ENCODE results near the gene MYO5A. TPM values are rescaled to one million over a fixed set of nuclear protein-coding genes. Genes with fewer than 3 reads are reported as not detected.

Gene MYO5A
- total and polyA plus RNA-seq, 2 donors (not counting 1 experiment from before 2014, with no cell fraction given): 12.2 to 44.4 TPM

DNA sequence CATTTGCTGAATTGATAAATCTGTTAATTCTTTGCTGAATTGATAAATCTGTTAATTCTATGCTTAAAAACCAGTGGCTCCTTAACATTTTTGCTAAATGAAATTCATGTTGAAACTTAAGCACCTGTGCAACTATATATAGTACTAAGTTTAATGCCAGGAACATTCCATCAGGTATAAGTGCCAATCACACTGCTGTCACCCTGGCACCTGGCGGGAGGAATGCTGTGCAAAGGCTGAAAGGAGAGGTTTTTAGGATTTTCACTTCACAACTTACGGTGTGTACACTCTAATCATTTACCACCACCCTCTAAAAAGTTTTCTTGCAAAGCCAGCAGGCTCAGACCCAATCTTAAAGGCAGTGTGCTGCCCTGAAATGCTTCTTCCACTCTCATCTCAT is 199.5 kb downstream of the MYO5A start:
- Mint-ChIP-seq H3K27ac (no peak overlapping the region), H3K27me3 (no peaks in the 10 kb centered on the region), H3K4me1 (peaks cover 10% of the 10 kb centered on the region), H3K9me3 (ENCODE audit: insufficient read depth) (no peaks in the 10 kb centered on the region), H3K4me3 (no peak overlapping the region)
- Histone ChIP-seq H3K27me3 (replicated peaks in 1 of 4; ENCODE audit: control extremely low read depth in 1 of 4, control insufficient read depth in 3 of 4, insufficient read depth in 4 of 4, low read length in 3 of 4) (no peaks in the 10 kb centered on the region), H3K79me2 (ENCODE audit: control insufficient read depth, insufficient read depth, low read length) (no peaks in the 10 kb centered on the region), H3K9ac (ENCODE audit: low read length) (no peak overlapping the region), H3K9me3 (ENCODE audit: control extremely low read depth in 1 of 3, control insufficient read depth in 2 of 3, insufficient read depth in 1 of 3, low read length in 2 of 3) (no peaks in the 10 kb centered on the region), H3K4me1 (ENCODE audit: control insufficient read depth in 2 of 2, insufficient read depth in 2 of 2, low read length in 2 of 2) (peaks cover 7 to 8% of the 10 kb centered on the region in 2 donors), H4K20me1 (ENCODE audit: control insufficient read depth, insufficient read depth, low read length, poor library complexity, severe bottlenecking) (no peaks in the 10 kb centered on the region), H3K4me3 (ENCODE audit: control extremely low read depth in 1 of 5, extremely low read depth in 1 of 5, insufficient read depth in 1 of 5, low read depth in 2 of 5, low read length in 4 of 5) (no peak overlapping the region), H3K27ac (ENCODE audit: low read length in 2 of 2) (no peak overlapping the region), H3K36me3 (replicated peaks in 1 of 2; ENCODE audit: control extremely low read depth in 1 of 2, control insufficient read depth in 1 of 2, extremely low read depth in 1 of 2, insufficient read depth in 2 of 2, low read length in 1 of 2) (peaks cover 16 to 51% of the 10 kb centered on the region in 2 experiments), H3K4me2 (replicated peaks; ENCODE audit: low read depth, low read length, poor library complexity, severe bottlenecking) (no peak overlapping the region), H2AFZ (ENCODE audit: insufficient read depth, low read depth, low read length, poor library complexity, severe bottlenecking) (no peak overlapping the region)
- POLR2A ChIA-PET: no interaction called here
- ATAC-seq (ENCODE audit: low read depth) (no peak), DNase-seq (no peak)
- WGBS (ENCODE audit: insufficient coverage): 100% methylated on average over 1 of the region's 2 CpGs
- intact Hi-C loops (cut with micrococcal nuclease): no loop called here
- CTCF ChIA-PET: no interaction called here
- TF ChIP-seq EZH2 (IDR thresholded peaks at IDR 0.05; ENCODE audit: borderline replicate concordance, insufficient read depth, low read depth, low read length, poor library complexity, severe bottlenecking): no peak
- TF ChIP-seq, protein P1, sequence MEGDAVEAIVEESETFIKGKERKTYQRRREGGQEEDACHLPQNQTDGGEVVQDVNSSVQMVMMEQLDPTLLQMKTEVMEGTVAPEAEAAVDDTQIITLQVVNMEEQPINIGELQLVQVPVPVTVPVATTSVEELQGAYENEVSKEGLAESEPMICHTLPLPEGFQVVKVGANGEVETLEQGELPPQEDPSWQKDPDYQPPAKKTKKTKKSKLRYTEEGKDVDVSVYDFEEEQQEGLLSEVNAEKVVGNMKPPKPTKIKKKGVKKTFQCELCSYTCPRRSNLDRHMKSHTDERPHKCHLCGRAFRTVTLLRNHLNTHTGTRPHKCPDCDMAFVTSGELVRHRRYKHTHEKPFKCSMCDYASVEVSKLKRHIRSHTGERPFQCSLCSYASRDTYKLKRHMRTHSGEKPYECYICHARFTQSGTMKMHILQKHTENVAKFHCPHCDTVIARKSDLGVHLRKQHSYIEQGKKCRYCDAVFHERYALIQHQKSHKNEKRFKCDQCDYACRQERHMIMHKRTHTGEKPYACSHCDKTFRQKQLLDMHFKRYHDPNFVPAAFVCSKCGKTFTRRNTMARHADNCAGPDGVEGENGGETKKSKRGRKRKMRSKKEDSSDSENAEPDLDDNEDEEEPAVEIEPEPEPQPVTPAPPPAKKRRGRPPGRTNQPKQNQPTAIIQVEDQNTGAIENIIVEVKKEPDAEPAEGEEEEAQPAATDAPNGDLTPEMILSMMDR (IDR thresholded peaks at IDR 0.05): no peak

DNA sequence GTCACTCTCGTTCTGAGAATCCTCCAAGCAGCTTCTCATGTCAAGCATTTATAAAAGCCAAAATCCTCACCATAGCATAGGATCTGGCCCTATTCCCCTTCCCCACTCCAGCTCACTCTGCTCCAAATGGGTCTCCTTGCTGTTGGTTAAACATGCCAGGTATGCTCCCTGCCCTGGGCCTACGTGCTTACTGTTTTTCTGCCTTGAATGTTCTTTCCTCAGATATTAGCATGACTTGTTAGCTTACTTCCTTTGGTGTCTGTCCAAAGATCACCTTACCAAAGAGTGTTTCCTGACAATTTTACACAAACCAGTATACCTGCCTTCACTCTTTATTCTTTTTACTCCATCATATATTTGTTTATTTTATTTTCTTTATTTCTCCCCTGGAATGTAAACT is 200.0 kb downstream of the MYO5A start:
- Mint-ChIP-seq H3K4me1 (peaks cover 10% of the 10 kb centered on the region), H3K27me3 (no peaks in the 10 kb centered on the region), H3K27ac (no peak overlapping the region), H3K4me3 (no peak overlapping the region), H3K9me3 (ENCODE audit: insufficient read depth) (no peaks in the 10 kb centered on the region)
- H2AFZ ChIP-seq (ENCODE audit: insufficient read depth, low read depth, low read length, poor library complexity, severe bottlenecking): no peak overlapping the region
- H3K9me3 ChIP-seq (ENCODE audit: control extremely low read depth in 1 of 3, control insufficient read depth in 2 of 3, insufficient read depth in 1 of 3, low read length in 2 of 3): no peaks in the 10 kb centered on the region
- H3K36me3 ChIP-seq (replicated peaks in 1 of 2; ENCODE audit: control extremely low read depth in 1 of 2, control insufficient read depth in 1 of 2, extremely low read depth in 1 of 2, insufficient read depth in 2 of 2, low read length in 1 of 2): peaks cover 12 to 53% of the 10 kb centered on the region in 2 experiments
- no peak overlapping the region for H3K9ac ChIP-seq (ENCODE audit: low read length)
- H4K20me1 ChIP-seq (ENCODE audit: control insufficient read depth, insufficient read depth, low read length, poor library complexity, severe bottlenecking): no peaks in the 10 kb centered on the region
- no peak for DNase-seq
- TF ChIP-seq, protein P1 (IDR thresholded peaks at IDR 0.05): no peak
- no peak for TF ChIP-seq EZH2 (IDR thresholded peaks at IDR 0.05; ENCODE audit: borderline replicate concordance, insufficient read depth, low read depth, low read length, poor library complexity, severe bottlenecking)
- no peaks in the 10 kb centered on the region for H3K27me3 ChIP-seq (replicated peaks in 1 of 4; ENCODE audit: control extremely low read depth in 1 of 4, control insufficient read depth in 3 of 4, insufficient read depth in 4 of 4, low read length in 3 of 4)
- no peak overlapping the region for H3K27ac ChIP-seq (ENCODE audit: low read length in 2 of 2)
- H3K4me3 ChIP-seq (ENCODE audit: control extremely low read depth in 1 of 5, extremely low read depth in 1 of 5, insufficient read depth in 1 of 5, low read depth in 2 of 5, low read length in 4 of 5): no peak overlapping the region
- no peak for ATAC-seq (ENCODE audit: low read depth)
- H3K79me2 ChIP-seq (ENCODE audit: control insufficient read depth, insufficient read depth, low read length): no peaks in the 10 kb centered on the region
- H3K4me2 ChIP-seq (replicated peaks; ENCODE audit: low read depth, low read length, poor library complexity, severe bottlenecking): no peak overlapping the region
- H3K4me1 ChIP-seq (ENCODE audit: control insufficient read depth in 2 of 2, insufficient read depth in 2 of 2, low read length in 2 of 2): peaks cover 7 to 8% of the 10 kb centered on the region in 2 donors
- intact Hi-C loops (cut with micrococcal nuclease): no loop called here
- POLR2A ChIA-PET: no interaction called here
- 100% methylated on average over 2 of the region's 2 CpGs for WGBS (ENCODE audit: insufficient coverage)
- CTCF ChIA-PET: interaction anchor here (0.8 to 1.4 kb wide), 3 partner anchors 17 to 407 kb away, joined by 3 to 5 read pairs (median 3); no protein-coding TSS in a partner anchor

Measured in B cell (primary cell).